ENCODE results near the gene C4A.

DNA sequence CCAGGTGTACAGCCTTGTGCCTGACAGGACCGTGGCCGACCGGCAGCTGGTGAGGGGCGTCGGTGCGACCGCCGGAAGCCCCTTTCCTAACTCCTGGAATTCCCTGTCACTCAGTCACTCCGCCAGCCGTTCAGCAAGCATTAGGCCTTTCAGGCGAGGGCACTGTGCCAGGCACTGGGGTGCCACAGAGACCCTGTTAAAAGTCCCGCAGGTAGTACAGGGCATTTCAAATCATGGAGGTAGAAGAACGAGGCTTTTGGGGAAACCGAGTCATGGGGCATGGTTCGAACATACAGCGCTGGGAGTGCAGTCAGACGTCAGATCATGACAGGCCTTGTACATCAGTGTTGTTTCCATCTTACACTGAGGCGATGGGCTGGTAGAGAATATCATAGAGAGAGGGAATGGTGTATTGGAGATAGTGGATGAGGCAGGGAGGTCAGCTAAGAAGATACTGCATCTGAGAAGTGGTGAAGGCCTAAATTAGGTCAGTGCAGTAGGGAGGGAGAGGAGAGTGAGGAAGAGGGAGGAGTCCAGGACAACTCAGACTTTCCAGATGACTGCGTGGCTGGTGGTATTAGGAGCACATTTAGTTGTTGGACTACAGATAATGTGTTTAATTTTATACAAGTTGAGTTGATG is 9.0 kb upstream of the C4A start:
- TF ChIP-seq, protein P1, sequence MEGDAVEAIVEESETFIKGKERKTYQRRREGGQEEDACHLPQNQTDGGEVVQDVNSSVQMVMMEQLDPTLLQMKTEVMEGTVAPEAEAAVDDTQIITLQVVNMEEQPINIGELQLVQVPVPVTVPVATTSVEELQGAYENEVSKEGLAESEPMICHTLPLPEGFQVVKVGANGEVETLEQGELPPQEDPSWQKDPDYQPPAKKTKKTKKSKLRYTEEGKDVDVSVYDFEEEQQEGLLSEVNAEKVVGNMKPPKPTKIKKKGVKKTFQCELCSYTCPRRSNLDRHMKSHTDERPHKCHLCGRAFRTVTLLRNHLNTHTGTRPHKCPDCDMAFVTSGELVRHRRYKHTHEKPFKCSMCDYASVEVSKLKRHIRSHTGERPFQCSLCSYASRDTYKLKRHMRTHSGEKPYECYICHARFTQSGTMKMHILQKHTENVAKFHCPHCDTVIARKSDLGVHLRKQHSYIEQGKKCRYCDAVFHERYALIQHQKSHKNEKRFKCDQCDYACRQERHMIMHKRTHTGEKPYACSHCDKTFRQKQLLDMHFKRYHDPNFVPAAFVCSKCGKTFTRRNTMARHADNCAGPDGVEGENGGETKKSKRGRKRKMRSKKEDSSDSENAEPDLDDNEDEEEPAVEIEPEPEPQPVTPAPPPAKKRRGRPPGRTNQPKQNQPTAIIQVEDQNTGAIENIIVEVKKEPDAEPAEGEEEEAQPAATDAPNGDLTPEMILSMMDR (IDR thresholded peaks at IDR 0.05; ENCODE audit: insufficient read depth, low read length, poor library complexity, severe bottlenecking) = no peak
- TF ChIP-seq EZH2phosphoT487 (conservative IDR thresholded peaks at IDR 0.05; ENCODE audit: low read length) = no peak

Measured in SU-DHL-6 (cell line).